GM20000 (cell line): Measurements from ENCODE around the gene PTPRE.

Source experiments
- DNase-seq: peaks from one replicate; pipeline ENCODE4 v3.0.0; 2012; ENCODE audit warnings: low spot score
- TF ChIP-seq, protein P1 (sequence below): IDR thresholded peaks from 2 replicates; pipeline ENCODE4 v1.5.1; 2012; ENCODE audit warnings: mild to moderate bottlenecking, control low read depth; ENCODE audit errors: extremely low read depth, missing control alignments

PTPRE gene

DNA sequence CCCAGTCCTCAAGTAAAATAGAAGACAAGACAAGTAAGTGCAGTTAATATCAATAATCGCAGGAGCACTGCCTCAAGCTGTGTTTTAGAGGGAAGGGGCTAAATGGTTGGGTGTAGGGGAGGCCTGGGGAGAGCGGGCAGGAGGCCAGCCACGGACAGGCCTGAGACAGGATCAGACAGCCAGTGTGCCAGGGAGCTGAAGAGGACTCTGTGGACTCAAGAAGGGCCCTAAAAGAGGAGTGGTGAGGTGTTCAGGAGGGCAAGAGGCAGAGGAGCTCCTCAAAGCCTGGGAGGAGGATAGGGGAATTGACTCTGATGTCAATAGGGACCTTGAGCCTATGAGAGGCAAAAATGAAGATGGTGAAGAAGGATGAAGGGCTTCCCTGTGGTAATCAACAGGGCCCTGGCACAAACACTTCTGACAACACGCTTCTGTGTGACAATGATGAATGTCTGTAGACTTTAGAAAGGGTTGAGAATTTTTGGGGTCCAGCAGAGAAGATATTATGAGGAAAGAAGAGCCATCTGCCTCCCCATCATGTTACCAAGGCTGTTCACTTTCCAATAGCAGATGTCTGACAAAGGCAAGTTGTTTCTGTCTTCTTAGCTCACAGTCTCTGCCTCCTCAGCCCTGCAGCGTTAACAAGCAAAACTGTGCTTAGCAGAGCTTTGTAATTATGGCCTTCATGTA is 2.4 kb upstream of the PTPRE start:
- TF ChIP-seq, protein P1, sequence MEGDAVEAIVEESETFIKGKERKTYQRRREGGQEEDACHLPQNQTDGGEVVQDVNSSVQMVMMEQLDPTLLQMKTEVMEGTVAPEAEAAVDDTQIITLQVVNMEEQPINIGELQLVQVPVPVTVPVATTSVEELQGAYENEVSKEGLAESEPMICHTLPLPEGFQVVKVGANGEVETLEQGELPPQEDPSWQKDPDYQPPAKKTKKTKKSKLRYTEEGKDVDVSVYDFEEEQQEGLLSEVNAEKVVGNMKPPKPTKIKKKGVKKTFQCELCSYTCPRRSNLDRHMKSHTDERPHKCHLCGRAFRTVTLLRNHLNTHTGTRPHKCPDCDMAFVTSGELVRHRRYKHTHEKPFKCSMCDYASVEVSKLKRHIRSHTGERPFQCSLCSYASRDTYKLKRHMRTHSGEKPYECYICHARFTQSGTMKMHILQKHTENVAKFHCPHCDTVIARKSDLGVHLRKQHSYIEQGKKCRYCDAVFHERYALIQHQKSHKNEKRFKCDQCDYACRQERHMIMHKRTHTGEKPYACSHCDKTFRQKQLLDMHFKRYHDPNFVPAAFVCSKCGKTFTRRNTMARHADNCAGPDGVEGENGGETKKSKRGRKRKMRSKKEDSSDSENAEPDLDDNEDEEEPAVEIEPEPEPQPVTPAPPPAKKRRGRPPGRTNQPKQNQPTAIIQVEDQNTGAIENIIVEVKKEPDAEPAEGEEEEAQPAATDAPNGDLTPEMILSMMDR: no peak
- no peak for DNase-seq

DNA sequence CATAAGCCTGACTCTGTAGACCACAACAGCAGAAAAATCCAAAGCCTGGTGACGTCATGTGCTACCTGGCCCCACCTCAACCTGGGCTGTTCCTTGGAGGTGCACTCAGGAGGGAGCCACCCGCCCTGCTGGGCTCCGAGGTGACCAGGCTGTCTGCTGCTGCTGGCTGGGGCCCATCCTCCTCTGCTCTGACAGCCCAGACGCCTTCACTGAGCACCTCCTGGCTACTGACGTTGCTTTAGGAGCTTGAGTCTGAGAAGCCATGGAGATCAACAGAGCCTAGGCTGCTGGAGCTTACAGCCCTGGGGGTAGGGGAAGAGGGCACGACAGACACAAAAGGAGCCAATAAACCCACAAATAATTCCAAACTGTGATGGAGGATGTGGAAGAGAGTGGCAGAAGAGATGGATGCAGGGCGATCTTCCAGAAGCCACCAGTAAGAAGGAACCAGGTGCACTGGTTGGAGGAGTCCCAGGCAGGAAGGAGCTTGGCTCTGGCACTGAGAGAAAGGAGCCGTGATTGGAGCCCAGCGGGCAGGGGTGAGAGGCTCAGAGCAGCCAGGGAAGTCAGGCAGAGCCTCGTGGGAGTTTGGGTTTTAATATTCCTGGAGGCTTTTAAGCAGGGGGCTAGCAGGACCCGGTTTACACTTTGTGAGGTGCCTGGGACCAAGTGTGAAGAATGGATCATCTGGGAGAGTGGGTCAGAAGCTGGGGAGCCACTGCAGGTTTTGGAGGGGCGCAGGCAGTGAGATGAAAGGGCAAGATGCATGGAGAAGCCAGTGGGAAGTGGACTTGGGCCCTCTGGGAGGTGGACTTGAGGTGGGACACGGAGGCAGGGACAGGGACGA is 1.7 kb upstream of the PTPRE start:
- DNase-seq: no peak
- TF ChIP-seq, protein P1: no peak

DNA sequence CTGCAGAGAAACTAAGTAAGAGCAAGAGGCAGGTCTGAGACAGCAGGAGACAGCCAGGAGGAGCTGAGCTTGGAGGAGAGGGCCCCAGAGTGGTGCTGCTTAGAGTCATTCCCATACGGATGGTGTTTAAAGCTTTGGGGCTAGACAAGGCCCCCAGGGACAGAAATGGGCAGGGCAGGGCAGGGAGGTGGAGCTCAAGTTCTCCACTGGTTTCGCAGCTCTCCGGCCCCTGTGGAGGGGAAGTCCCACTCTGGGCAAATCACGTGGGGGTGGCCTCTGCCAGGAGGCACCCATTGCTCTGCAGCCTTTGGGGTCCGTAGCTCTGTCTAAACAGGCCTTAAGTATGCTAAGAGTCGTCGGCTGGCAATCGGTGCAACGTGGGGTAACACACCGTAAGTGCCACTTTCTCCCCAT is 1.0 kb upstream of the PTPRE start:
- DNase-seq: no peak
- TF ChIP-seq, protein P1: no peak

DNA sequence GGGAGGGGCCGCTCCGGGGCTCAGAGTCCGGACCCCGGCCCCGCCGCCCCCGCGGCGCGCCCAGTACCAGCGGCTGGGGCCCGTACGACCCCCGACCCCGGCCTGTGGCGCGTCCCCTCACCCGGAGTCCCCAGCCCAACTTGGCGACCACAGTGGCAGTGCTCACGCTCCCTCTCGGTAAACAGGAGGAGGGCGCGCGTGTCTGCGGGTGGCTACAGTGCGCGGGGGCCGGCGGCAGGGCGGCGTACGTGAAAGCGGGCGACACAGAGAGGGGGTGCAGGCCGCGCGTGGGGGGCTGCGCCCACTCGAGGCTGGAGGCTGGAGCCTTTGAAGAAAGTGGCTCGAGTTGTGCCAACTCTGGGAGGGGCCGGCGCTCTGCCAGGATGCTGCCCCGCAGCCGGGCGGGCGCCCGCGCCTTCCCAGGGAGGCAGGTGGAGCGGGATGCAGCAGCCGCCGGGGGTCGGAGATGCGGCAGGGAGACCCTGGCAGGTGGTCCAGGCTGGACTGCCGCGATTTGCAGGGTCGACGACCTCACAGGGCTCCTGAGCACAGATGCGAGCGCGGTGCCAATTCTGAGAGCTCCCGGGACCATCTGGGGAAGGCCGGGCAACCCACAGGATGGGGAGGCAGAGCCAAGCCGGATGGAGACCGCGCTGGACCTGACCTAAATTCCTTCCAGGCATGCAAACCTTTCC is 655 bp downstream of the PTPRE start:
- TF ChIP-seq, protein P1: no peak
- DNase-seq: no peak

DNA sequence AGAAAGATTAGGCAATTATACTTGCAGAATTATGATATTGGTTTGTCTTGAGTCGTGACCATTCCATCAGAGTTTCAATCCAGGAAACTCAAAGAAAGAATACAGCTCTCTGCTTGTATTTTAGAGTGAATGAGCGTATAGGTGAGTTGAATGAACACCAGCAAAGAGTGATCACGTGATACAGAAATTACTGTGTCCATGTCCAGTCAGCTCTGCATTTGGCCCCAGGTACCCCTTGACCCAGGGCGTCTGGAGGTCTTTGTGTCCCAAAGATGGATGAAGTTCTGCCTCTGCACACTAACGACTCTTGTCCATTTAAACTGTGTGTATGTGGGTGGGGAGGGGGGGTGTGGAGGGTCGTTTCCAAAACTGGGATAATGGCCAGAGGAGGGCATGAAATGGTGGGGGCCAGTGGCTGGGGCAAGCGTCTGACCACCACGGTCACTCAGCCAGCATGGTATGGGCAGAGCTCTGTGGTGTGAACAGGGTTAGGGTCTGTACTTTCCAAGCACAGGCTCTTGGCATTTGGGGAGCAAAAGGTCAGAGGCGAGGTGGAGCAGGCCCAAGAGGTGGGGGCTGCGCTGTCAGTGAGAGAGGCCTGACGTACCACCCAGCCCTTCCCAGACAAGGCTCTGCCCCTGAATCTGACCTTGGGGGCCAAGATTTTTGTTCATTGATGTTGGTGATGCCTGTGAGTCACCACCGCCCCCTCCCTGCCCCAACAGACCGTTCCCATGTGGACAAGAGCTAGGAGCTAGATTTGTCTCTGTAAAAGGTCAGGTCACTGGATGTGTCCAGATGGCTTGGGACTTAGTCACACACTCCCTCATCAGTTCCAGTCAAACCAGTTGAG is 1.4 kb downstream of the PTPRE start:
- TF ChIP-seq, protein P1: no peak
- DNase-seq: no peak

DNA sequence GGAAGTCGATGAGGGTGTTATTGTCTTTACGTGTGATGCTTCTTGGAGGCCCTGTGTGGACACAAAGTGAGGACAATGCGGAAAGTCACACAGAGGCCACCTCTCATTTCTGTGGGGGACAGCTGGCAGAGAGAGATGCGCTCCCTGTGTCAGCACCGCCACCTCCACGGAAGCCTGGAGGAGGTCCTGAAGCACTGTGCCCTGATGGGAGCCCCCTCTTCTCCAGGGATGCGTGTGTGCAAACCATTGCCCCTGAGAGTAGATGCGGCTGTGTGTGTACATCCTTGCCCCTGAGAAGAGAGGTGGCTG is 2.0 kb downstream of the PTPRE start:
- TF ChIP-seq, protein P1: no peak

More for the DNA sequence above, 2.0 kb downstream of the PTPRE start:
- DNase-seq: no peak
